Raji (cell line): ENCODE data around the gene IL17B.

Experiments used
- POLR2A ChIP-seq: IDR thresholded peaks from 2 replicates; pipeline ENCODE4 v1.6.1; 2011; ENCODE audit warnings: low read depth, low read length, control low read depth; ENCODE audit not compliant: insufficient read depth

IL17B gene

DNA sequence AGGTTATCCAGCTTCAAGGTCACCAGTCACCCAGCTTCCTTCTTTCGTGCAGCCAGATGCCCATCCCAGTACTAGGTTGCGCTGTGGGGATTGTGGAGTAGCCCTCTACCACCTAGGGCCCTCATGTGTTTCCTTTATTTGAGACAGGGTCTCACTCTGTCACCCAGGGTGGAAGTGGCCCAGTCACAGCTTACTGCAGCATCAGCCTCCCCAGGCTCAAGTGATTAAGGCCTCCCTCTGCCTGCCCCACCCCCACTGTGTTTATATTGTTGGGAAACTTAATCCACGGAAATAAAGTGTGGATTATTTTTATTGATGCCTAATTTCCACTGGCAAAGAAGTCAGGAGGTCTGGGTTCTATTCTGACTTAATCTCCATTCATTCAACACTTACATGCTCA lies 4.3 kb downstream of the IL17B start:
- TF ChIP-seq POLR2A = no peak

DNA sequence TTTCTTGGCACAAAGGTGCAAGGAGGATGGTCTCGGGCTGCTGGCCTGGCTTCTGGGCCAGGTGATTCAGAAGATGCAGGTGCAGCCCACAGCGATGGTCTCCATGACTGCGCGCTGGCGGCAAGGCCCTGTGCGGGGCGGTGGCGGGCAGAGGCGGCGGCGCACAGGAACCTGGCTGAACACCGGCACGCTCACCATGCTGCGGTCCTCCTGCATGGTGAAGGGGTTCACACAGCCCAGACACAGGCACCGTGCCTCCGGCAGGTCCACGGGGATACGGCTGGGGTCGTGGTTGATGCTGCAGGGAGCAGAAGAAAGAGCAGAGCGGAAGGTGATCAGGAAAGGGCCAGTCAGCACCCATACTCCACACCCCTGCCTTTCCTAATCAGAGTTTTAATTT lies 4.8 kb downstream of the IL17B start:
- no peak for TF ChIP-seq POLR2A

DNA sequence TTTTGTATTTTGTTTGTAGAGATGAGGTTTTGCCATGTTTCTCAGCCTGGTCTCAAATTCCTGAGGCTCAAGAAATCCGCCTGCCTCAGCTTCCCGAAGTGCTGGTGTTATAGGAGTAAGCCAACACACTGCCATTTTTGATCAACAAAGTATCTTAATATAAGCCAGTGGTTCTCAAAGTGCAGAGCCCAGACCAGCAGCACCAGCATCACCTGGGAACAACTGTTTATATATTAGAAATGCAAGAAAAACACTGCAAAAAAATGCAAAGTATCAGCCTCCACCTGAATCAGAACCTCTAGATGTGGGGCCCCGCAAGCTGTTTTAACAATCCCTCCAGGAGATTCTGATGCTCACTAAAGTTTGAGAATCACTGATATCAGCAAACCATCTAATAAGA lies 6.2 kb downstream of the IL17B start:
- TF ChIP-seq POLR2A = no peak

DNA sequence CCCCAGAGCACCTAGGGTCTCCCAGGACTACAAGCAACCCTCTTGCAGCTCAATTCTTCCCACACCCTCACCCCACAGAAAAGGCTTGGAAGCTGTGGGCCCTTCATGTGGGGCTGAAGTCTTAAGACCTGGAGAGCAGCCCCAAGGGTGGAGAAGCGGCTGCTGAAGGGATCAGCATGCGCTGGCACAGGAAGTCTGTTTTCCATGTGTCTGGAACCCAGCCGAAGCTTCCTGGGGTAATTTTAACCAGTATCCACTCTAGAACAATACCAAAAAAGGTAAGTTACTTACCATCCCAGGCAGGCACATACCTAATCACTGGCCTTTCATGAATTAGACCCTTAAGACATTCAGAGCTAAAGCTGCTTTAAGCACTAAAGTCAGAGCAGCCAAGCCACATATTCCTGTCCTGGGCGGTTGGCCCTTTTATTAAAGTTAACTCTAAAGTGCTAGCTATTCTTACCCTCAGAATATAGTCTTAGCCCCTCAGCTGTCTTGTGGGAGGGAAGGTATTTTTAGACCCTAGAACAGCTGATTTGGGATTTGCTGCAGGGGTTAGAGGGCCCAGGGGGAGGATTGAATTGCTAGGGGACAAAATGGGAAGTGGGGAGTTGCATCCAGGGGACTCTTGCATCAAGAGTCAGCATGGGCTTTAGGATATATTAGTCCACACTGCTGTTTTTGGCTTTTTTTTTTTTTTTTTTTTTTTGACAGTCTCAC lies 6.9 kb downstream of the IL17B start:
- TF ChIP-seq POLR2A = no peak

DNA sequence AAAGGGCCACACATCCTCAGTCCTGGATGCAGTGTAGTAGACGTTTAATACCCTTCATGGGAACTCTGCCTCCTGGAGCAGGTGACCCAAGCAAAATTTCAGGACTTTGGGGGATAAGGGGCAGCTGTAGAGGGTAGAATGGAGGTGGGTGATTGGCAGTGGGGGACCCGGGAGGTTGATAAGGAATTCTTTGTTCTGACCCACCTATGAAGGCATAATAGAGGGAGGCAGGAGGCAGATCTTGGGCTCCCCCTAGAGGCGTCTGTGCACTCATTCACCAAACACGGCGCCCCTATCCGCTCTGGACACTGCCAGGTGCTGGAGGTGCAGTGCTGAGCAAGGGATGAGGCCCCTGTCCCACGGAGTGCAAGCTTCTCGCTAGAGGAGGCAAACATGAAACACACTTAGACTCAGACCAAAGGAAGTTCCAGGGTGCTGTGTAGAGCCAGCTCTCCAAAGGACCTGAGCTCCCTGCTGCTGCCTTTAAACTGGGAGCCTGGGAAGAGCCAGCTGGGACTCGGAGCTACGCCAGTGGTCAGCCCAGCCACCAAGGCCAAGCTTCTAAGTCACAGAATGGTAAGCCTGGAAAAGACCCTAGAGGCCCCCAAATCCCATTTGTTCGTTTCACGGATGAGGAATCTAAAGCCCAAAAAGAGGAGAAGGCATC lies 7.7 kb downstream of the IL17B start:
- no peak for TF ChIP-seq POLR2A

DNA sequence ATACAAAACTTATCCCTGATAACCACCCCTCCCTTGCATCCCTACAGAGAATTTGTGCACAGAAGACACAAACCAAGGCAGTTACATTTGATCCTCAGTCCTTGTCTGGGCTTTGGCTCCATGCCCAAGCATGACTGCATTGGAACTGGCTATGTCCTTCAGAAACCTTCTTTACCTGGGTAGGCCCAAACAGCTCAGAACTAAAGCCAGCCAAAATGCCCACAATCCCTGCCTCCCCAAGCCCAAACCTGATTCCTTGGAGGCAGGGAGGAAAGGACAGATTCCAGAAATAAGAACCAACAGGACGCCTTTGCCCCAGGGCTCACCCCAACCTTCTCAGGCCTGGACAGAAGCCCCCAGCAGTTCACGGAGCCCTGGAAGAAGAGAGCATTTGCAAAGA lies 8.2 kb downstream of the IL17B start:
- TF ChIP-seq POLR2A = no peak

DNA sequence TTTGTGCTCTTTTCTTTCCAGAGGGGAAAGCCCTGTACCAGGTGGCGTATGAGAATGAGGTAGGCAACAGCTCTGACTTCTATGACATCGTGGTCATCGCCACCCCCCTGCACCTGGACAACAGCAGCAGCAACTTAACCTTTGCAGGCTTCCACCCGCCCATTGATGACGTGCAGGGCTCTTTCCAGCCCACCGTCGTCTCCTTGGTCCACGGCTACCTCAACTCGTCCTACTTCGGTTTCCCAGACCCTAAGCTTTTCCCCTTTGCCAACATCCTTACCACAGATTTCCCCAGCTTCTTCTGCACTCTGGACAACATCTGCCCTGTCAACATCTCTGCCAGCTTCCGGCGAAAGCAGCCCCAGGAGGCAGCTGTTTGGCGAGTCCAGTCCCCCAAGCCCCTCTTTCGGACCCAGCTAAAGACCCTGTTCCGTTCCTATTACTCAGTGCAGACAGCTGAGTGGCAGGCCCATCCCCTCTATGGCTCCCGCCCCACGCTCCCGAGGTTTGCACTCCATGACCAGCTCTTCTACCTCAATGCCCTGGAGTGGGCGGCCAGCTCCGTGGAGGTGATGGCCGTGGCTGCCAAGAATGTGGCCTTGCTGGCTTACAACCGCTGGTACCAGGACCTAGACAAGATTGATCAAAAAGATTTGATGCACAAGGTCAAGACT lies 11.0 kb downstream of the IL17B start:
- TF ChIP-seq POLR2A = no peak

DNA sequence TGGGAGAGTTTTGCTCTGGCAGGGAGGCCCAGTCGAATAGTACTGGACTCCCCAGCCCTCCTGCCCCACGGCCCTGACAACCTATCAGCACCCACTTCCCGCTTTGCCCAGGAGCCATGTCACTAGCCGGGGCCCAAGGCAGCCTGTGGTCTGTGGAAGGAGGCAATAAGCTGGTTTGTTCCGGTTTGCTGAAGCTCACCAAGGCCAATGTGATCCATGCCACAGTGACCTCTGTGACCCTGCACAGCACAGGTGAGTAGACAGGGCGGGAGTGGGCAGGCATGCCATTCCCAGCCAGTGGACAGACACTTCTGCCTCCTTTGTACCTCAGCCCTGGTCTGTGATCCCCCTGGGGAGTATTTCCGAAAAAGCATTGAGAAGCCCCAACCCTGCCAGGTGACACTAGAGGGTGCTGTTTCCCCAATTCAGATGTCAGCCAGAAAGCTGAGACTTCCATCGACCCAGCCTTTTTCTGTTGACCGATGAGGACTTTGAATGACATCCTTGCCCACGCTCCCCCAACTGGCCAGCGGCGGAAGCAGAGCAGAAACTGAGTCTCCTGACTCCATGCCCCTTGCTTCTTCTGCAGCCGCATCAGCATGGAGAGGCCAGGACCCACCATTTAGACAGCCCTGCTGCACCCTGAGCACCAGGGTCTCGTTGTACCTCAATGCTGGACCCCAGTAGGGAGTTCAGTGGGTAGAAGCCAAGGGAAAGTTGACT lies 11.7 kb downstream of the IL17B start:
- no peak for TF ChIP-seq POLR2A

DNA sequence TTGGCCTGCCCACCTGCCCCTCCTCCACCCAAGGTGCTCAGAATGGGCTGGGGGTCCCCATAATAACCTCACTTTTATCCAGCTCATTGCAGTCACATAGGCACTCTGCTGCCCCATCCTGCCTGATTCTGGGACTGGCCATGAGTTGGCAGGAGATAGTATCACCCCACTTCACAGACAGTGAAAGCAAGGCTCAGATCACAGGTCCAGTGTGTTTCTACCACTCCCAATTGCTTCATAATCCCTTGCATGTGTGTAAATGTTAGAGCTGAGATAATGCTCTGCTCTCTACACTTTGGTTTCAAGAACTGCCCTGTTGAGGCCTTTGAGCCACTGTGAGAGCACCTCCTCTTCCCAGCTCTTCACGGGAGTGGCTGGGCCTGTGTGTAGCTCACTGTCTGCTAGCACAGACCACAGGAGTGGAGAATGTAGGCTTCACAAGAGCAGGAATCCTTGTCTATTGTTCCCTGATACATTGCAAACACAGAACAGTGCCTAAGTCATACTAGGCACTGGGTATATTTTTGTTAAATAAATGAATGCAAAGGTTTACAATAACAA lies 12.8 kb downstream of the IL17B start:
- TF ChIP-seq POLR2A = no peak

DNA sequence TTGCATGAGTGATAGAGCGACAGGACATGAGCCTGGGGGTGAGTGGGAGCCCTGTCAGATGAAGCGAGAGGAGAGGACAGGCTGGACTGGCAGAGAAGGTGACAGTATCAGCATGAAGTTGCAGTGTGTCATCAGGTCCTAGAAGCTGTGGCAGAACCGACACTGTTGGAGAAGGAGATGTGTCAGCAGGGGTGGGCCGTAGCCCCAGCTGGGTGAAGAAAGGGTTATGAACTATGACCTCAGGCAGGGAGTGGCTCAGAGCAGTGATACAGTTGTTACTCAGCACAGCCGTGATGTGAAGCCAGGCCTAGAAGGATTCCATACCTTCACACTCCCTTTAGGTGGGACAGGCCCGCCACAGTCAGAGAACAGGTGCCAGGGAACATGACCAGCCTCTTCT lies 13.7 kb downstream of the IL17B start:
- no peak for TF ChIP-seq POLR2A

DNA sequence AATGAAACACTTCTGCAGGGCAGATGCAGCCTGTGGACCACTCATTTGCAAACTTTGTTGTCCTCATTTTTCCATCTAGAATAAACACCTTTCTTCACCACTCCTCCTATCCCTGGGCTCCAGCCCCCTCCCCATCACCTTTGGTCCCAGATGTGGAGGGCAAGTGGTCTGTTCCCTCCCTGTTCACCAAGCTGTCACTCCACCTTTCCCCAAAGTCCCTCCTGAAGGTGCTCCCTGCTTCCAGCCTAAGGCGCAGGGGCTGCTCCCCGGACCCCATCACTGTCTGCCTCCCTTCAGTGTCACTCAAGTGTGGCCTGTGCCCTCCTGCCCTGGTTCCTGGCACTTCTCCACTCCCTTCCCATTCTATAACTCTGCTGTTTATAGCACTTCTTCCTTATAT lies 14.4 kb downstream of the IL17B start:
- no peak for TF ChIP-seq POLR2A

DNA sequence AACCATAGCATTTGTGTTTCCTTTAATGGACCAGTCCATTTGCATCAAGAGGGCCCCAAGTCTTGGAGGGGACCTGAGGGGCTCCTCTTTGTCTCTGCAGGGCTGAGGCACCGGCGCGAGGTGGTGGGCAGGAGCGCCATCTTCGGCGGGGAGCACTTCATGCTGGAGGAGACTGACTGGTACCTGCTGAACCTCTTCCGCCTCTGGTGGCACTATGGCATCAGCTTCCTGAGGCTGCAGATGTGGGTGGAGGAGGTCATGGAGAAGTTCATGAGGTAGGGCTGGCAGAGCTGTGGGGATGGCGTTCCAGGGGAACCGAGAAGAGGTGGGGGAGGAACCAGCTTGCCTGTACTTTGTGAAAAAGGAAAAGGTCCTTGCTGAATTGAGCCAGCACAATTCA lies 15.2 kb downstream of the IL17B start:
- TF ChIP-seq POLR2A = no peak

DNA sequence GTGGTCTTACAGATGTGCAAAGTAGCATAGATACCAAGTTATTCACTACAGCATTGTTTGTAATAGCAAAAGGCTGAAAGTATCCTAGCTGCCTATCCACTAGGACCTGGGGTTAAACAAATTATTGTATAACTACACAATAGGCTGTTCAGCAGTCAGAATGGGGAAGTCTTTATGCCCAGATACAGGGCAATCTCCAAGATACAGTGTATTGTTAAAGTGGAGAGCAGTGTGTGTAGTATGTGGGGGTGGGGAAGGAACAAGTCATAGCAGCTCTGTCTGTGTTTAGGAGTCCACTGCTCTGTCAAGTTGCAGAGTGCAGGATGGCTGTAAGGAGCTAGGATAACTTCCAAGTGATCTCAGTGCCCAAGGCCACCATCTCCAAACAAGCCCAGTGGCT lies 15.7 kb downstream of the IL17B start:
- TF ChIP-seq POLR2A = no peak

DNA sequence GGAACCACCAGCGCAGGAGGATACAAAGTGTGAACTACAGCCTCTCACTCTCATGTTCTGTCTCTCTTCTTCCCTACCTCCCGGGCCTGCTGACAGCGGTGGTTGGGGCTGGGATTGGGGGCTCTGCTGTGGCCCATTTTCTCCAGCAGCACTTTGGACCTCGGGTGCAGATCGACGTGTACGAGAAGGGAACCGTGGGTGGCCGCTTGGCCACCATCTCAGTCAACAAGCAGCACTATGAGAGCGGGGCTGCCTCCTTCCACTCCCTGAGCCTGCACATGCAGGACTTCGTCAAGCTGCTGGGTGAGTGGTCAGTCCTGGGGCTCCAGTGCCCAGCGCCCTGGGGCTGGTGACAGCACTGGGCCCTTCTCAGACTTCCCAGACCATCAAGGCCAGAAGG lies 16.6 kb downstream of the IL17B start:
- TF ChIP-seq POLR2A = no peak

DNA sequence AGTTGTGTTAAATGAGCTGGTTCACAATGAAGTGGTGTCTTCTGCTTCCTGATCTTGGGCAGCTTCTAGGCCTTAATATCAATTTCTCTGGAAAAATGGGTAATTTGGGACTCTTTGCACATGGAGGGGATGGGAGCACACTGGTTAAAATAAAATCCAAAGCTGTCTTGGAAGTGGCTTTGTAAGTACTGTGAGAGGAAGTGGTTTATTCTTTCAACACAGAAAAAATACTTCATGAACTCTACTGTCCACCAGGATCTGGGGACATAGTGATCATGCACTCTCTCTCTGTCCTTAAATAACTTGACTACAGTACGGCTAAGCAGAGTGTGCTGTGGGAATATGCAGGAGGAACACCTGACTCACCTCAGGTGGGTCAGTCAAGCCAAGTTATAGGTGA lies 18.8 kb downstream of the IL17B start:
- TF ChIP-seq POLR2A = no peak
